Brain microvascular endothelial cell (primary cell): ENCODE data around the gene FYN.

Source experiments
- DNase-seq: peaks from one replicate; pipeline ENCODE4 v3.0.0-alpha.2; 2020
- H3K27ac ChIP-seq: fragments of 250-450 bp; sonication (Bioruptor Pico); 2 replicates; pipeline ENCODE4 v1.5.1; 2020; ENCODE audit warnings: mild to moderate bottlenecking, moderate library complexity
- H3K27me3 ChIP-seq: fragments of 250-450 bp; sonication (Bioruptor Pico); replicated peaks from 2 replicates; pipeline ENCODE4 v1.5.1; 2020; ENCODE audit warnings: mild to moderate bottlenecking
- H3K36me3 ChIP-seq: fragments of 250-450 bp; sonication (Bioruptor Pico); replicated peaks from 2 replicates; pipeline ENCODE4 v1.5.1; 2020; ENCODE audit warnings: mild to moderate bottlenecking
- H3K4me3 ChIP-seq: 2 replicates; pipeline ENCODE4 v1.5.1; 2011; ENCODE audit warnings: low read depth, mild to moderate bottlenecking, control low read depth, low read length, moderate library complexity
- CTCF ChIP-seq: IDR thresholded peaks from 2 replicates; pipeline ENCODE4 v1.5.1; 2011; ENCODE audit warnings: low read depth, mild to moderate bottlenecking, moderate library complexity, low read length, control low read depth, inconsistent platforms; ENCODE audit errors: missing control alignments
- in situ Hi-C: cut with HindIII; loops from 2 replicates; pipeline ENCODE4 v1.10.0; 2017; ENCODE audit warnings: low sequenced_read_pairs, low pct_ligation_motif_present

The FYN gene

GRCh38 chr6:111663692-111664564 lies 209.3 kb downstream of the FYN start:
- TF ChIP-seq CTCF = no peak
- Histone ChIP-seq H3K27me3 (no peaks in the 10 kb centered on the region), H3K36me3 (peaks cover 5% of the 10 kb centered on the region), H3K4me3 (no peak overlapping the region), H3K27ac (no peak overlapping the region)
- in situ Hi-C loops = no loop called here
- DNase-seq = no peak

- no peaks in the 10 kb centered on the region for H3K27me3 ChIP-seq
- peaks cover 4% of the 10 kb centered on the region for H3K36me3 ChIP-seq
- no peak for DNase-seq
- H3K4me3 ChIP-seq = no peak overlapping the region
- H3K27ac ChIP-seq = no peak overlapping the region
- no peak for TF ChIP-seq CTCF
- in situ Hi-C loops = no loop called here
Observed at GRCh38 chr6:111662794-111663593, 210.3 kb downstream of the FYN start.

GRCh38 chr6:111662072-111662793 lies 211.0 kb downstream of the FYN start:
- TF ChIP-seq CTCF = no peak
- no peaks in the 10 kb centered on the region for H3K27me3 ChIP-seq
- no peak overlapping the region for H3K27ac ChIP-seq
- in situ Hi-C loops = no loop called here
- DNase-seq = no peak
- peaks cover 3% of the 10 kb centered on the region for H3K36me3 ChIP-seq
- H3K4me3 ChIP-seq = no peak overlapping the region

- Histone ChIP-seq H3K36me3 (peaks cover 3% of the 10 kb centered on the region), H3K27me3 (no peaks in the 10 kb centered on the region), H3K27ac (no peak overlapping the region), H3K4me3 (no peak overlapping the region)
- in situ Hi-C loops = no loop called here
- no peak for DNase-seq
- TF ChIP-seq CTCF = no peak
Observed at GRCh38 chr6:111661541-111662061, 211.7 kb downstream of the FYN start.

GRCh38 chr6:111660531-111660930 lies 212.7 kb downstream of the FYN start:
- in situ Hi-C loops = no loop called here
- Histone ChIP-seq H3K4me3 (no peak overlapping the region), H3K27ac (no peak overlapping the region), H3K36me3 (no peaks in the 10 kb centered on the region), H3K27me3 (no peaks in the 10 kb centered on the region)
- DNase-seq = no peak
- no peak for TF ChIP-seq CTCF
